HG03442 (cell line): ENCODE measurements around the gene MBD3.
"Not testable (repeated sequence)": the region's sequence is repeated elsewhere in the genome, so short reads cannot be mapped to it uniquely, and the experiment has no call there.

Experiments
- ATAC-seq: cut with Tn5 transposase; IDR thresholded peaks from one replicate; pipeline ENCODE4 v1.9.1; 2021; ENCODE audit warnings: mild to moderate bottlenecking, moderate library complexity; ENCODE audit not compliant: unreplicated experiment

Gene MBD3

DNA sequence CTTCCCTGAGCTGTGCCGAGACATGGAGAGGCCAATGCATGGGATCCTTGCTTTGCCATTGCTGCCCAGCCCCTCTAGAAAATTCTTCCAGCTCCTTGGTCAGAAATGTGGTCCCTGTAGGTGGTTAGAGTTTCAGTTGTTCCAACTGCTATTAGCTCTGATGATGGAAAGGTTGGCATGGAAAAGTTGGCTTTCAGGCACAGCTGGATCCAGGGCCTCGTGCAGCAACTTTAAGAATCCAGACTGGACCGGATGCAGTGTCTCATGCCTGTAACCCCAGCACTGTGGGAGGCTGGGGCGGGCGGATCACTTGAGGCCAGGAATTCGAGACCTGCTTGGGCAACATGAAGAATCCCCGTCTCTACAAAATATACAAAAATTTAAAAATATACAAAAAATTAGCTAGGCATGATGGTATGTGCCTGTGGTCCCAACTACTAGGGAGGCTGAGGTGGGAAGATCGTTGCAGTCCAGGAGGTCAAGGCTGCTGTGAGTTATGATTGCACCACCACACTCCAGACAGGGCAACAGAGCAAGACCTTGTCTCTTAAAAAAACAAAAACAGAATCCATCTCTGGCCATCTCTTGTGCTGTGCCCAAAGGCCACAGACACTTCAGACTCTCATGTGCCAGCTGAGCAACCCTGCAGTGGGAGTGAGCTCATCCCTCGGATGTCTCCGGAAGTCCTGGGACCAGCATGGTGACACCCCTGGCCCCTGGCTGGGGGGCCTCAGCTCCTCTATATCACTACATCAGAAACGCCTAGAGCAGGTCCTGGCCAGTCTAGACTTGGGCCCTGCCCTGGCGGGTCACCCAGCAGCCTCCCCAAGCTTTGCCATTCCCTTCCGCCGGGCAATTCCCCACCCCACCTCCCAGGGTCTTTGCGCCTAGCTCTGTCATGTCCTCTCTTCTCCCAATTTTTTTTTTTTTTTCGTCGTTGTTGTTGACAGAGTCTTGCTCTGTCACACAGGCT, 41.3 kb downstream of the MBD3 start:
- ATAC-seq: no peak

DNA sequence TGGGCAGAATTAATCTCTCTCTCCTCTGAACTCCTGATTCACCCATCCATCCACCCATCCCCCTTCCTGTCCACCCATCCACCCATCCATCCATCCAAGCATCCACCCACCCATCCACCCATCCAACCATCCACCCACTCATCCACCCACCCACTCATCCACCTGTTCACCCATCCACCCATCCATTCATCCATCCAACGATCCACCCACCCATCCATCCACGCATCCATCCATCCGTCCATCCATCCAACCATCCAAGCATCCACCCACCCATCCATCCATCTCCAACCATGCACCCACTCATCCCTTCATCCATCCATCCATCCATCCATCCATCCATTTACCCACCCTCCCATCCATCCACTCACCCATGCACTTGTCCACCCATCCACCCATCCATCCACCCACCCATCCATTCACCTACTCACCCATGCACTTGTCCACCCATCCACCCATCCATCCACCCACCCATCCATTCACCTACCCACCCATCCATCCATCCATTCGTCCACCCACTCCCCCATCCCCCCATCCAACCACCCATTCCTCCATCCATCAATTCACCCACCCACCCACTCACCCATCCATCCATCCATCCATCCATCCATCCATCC, 43.2 kb downstream of the MBD3 start:
- ATAC-seq: no peak

DNA sequence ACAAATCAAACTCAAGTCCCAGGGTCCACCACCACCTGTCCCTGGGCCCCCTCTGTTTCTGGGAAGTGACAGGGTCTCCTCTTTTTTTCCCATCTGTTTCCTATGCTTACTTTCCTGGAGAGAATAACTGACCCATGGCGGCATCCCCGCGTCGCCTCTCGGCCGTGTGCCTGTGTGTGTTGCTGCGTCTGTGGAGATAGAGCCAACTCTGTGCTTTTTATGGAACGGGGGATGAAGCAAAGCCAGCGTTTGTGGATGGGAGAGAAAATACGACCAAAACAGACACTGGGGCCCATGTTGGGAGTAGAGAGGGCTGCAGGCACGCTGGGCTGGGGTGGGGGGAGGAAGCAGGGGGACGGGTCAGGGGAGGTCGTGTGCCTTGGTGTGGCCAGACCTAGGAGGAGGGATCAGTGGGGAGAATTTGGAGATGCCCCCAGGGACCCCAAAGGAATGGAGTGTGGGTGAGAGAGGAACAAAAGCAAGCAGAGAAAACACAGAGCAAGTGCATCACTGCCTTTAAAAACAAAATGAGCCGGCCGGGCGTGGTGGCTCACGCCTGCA, 52.2 kb downstream of the MBD3 start:
- ATAC-seq: no peak

DNA sequence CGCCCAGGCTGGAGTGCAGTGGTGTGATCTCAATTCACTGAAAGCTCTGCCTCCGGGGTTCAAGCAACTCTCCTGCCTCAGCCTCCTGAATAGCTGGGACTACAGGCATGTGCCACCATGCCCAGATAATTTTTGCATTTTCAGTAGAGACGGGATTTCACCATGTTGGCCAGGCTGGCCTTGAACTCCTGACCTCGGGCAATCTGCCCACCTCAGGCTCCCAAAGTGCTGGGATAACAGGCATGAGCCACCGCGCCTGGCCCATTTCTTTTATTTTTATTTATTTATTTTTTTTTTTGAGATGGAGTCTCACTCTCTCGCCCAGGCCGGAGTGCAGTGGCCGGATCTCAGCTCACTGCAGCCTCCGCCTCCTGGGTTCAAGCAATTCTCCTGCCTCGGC, 52.9 kb downstream of the MBD3 start:
- ATAC-seq: not testable (repeated sequence)

DNA sequence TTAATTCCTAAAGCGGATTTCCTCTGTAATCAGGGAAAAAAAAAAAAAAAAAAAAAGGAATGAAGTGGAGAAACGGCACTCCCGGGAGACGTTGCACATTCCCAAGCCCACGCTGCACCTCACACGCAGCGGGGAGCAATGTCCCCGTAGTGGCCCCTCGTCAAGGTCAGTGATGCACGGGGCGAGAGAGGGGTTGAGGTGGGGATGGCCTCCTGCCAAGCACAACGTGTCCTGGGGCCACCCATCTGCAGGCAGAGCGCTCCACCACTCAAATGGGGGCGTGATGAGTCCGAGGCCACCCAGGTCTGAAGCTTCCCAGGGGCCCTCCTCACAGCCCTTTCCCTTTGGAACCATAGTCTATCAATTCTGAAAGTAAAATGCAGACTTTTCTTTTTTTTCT, 53.7 kb downstream of the MBD3 start:
- ATAC-seq: no peak

DNA sequence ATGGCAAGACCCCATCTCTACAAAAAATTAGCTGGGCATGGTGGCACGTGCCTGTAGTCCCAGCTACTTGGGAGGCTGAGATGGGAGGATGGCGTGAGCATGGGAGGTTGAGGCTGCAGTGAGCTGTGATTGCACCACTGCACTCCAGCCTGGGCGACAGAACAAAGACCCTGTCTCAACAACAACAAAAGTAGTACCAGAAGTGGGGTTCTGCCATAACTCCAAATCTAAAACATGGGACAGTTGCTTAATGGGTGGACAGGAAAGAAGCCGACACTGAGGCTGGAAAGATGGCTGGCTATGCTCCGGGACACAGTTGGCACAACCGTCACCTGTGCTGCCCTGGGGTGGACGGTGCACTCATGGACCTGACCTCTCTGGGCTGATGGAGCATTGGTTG, 57.0 kb downstream of the MBD3 start:
- ATAC-seq: not testable (repeated sequence)

DNA sequence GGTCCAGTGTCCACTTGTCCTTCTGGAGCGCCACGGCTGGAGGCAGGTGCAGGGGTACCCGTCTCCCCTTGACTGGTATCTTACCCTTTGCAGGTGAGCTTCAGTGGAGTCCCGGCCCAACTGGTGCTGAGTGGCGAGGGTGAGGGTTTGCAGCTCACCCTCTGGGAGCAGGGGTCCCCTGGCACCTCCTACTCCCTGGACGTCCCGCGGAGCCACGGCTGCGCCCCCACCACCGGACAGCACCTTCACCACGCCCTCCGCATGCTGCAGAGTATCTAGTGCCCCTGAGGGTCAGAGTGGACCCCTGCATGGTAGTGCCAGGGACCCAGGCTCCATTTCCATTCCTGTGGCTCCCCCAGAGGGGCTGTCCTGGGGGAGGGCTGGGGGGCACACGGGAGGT, 57.7 kb downstream of the MBD3 start:
- ATAC-seq: no peak

DNA sequence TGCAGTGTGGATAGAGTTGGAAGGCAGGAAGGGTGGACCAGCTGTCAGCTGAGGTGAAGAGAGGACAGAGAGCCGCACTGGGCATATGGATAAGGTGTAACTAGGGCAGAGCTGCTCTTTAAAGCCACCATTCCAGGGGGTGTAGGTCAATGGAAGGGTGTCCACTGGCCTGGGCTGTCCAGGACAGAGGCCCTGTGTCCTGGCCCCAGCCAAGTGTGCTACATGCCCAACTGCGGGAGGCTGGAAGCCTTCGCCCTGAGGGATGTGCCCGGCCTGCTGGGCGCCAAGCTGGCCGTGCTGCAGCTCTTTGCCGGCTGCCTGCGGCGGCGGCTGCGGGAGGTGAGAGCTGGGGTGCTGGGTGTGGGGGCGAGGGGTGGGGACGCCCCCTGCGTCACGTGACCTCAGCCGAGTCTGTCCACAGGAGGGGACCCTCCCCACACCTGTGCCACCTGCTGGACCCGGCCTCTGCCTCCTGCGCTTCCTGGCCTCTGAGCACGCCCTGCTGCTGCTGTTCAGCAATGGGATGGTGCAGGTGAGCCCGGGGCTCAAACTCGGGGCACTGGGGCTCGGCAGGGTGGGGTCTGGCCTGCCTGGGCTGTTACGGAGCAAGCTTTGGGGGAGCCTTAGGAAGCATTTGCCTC, 59.0 kb downstream of the MBD3 start:
- ATAC-seq: no peak

DNA sequence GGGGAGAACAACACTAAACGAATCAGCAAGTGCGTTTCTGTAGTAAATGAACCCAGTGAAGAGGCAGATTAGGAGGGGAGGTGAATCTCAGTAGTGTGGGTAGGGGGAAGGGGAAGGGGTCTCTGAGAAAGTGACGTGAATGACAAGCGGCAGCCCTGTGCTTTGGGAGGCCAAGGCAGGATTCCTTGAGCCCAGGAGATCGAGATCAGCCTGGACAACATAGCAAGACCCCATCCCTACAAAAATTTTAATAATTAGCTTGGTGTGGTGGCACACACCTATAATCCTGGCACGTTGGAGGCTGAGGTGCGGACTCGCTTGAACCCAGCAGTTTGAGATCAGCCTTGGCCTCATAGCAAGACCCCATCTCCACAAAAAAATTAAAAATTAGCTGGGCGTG, 60.7 kb downstream of the MBD3 start:
- ATAC-seq: no peak

DNA sequence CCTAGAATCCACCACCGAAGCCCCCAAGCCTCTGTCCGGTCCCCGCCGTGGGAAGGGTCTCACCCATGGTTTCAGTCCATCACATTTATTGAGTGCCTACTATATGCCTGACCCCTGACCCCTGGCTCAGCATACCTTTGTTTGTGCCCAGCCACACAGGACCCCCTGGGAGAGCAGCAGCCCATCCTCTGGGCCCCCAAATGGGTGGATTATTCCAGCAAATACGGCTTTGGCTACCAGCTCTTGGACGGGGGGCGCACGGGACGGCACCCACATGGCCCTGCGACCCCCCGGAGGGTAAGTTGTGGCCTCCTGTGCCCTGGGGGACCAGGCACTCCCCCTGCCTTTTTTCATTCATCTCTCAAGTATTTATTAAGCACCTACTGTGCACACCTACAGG, 61.1 kb downstream of the MBD3 start:
- ATAC-seq: no peak

DNA sequence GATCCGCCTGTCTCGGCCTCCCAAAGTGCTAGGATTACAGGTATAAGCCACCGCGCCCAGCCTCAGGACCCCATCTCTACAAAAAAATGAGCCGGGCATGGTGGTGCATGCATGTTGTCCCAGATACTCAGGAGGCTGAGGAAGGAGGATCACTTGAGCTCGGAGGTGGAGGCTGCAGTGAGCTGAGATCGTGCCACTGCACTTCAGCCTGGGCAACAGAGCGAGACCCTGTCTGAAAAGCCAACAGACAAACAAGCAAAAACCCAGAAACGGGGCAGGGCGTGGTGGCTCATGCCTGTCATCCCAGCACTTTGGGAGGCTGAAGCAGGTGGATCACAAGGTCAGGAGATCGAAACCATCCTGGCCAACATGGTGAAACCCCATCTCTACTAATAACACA, 61.8 kb downstream of the MBD3 start:
- ATAC-seq: not testable (repeated sequence)

DNA sequence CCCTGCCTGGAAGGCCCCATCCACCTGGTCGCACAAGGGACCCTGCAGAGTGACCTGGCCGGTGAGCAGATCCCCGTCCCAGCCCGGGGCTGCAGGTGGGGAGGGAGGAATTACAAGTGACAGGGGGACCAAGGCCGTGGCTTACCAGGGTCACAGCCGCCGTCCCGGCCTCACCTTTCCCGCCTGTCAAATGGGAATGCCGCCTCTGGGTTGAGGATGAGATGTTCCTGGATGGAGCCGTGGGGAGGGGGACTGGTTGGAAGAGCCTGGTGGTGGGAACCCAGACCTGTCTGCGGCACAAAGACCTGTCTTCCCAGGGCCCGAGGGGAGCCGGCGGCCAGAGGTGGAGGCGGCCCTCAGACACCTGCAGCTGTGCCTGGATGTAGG, 63.2 kb downstream of the MBD3 start:
- ATAC-seq: no peak

DNA sequence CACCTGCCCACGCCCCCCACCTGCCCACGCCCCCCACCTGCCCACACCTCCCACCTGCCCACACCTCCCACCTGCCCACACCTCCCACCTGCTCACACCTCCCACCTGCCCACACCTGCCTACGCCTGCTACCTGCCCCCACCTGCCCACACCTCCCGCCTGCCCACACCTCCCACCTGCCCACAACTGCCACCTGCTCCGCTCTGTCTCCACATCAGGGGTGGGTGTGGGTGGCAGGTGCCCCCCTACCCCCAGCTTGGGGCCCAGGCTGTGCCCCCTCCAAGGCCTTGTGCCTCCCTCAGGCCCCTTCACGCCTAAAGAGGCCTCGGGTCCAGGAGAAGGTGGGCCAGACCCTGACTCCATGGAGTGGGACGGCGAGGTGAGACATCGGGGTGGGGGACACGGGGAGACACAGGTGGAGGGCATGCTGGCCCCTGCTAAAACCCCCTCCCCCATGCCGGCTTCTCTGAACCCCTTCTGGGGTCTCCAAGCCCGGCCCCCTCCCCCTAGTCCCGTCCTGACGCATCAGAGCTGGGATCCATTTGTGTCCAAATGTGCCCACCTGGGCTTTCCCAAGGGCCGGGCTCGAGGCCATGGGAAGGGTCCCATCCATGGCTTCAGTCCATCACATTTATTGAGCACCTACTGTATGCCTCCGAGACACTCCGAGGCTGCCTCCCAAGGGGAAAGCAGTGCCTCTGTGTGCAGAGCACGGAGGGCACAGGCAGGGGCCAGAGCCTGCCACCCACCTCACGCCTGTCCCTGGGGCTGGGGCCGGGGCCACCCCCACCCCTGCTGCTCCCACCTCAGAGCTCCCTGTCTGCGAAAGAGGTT, 63.9 kb downstream of the MBD3 start:
- ATAC-seq: no peak

DNA sequence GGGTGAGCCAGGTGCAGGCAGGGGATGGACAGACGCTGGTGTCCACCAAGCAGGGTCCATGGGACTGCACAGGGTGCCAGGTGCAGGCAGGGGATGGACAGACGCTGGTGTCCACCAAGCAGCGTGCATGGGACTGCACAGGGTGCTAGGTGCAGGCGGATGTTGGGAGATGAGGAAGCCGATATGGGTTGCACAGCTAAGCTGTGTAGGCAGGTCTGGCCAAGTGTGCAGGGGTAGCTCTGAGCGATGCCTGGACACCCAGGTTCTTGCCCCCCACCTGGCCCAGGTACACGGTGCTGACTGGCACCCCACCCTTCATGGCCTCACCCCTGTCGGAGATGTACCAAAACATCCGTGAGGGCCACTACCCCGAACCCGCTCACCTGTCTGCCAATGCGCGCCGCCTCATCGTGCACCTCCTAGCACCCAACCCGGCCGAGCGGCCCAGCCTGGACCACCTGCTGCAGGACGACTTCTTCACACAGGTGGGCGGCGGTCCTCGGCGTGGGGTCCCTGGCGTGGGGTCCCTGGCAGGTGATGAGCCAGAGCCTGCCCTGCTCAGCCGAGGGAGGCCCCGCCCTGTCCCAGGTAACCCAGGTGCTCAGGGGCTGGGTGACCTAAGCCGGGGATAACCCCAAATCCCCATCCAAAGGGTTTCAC, 64.9 kb downstream of the MBD3 start:
- no peak for ATAC-seq

DNA sequence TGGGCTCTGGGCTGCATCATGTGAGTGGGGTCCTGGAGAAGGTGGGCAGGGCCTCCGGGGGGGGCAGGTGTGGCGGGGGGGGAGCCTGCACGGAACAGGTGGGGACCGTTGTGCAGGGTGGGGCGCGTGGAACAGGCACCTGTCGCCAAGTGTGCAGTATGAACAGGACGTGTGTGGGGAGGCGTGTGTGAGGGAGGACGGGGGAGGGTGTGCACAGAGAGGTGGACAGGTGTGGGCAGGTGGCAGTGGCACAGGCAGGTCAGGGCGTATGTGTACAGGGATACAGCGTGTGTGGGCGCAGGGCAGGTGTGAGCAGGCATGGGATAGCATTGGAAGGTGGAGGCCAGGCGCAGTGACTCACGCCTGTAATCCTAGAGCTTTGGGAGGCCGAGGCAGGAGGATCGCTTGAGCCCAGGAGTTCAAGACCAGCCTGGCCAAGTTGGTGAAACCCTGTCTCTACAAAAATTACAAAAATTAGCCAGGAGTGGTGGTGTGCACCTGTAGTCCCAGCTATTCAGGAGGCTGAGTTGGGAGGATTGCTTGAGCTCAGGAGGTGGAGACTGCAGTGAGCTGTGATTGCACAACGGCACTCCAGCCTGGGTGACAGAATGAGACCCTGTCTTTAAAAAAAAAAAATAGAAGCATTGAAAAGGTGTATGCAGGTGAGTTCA, 65.6 kb downstream of the MBD3 start:
- ATAC-seq: no peak

DNA sequence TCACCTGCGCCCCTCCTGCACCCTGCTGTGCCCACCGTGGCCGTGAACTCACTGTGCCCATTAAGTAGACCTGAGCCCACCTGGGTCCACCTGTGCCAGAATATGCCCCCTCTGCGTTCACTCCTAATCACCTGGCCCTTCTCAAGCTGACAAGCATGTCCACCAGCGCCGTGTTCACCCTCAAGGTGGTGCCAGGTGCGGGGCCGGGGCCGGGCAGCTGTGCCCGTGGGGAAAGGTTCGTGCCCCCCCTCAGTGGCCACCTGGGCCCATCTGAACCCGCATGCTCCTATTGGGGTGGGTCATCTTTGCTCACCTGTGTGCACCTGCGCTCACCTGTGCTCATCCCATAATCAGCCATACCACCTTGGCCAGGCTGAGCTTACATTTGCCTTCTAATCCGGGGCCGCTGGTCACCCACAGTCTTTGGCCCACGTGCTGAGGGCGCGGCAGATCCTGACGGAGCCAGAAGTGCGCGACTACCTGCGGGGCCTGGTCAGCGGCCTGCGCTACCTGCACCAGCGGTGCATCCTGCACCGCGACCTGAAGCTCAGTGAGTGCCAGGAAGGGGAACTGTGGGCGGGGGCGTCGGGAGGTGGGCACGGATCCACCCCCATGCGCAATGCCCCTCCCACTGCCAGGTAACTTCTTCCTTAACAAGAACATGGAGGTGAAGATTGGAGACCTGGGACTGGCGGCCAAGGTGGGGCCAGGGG, 66.4 kb downstream of the MBD3 start:
- no peak for ATAC-seq

DNA sequence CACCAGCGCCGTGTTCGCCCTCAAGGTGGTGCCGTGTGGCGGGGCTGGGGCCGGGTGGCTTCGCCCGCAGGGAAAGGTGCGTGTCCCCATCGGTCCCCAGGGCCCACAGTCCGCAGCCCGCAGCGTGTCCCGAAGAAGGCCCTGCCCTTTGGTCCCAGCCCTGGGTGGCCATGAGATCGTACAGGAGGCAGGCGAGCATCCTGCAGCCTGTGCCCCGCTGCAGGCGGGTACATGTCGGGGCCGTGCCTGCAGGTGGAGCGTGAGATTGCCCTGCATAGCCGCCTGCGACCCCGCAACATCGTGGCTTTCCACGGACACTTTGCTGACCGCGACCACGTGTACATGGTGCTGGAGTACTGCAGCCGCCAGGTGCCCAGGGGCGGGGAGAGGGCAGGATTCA, 67.3 kb downstream of the MBD3 start:
- no peak for ATAC-seq

DNA sequence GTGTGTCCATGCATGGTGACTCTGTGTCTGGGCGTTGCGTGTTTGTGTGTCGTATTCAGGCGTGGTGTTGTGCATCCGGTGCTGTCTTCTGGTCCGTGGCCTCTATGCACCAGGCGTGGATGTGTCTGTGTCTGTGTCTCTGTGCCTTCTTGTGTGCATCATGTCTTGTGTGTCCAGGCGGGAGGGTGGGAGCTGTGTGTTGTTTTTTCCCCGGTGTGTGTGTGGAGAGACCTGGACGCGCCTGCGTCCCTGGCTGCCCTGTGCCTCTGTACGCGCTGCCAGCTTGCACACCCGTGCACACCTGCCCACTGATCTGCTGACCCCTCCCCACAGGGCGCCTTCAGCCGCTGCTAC, 67.7 kb downstream of the MBD3 start:
- no peak for ATAC-seq

DNA sequence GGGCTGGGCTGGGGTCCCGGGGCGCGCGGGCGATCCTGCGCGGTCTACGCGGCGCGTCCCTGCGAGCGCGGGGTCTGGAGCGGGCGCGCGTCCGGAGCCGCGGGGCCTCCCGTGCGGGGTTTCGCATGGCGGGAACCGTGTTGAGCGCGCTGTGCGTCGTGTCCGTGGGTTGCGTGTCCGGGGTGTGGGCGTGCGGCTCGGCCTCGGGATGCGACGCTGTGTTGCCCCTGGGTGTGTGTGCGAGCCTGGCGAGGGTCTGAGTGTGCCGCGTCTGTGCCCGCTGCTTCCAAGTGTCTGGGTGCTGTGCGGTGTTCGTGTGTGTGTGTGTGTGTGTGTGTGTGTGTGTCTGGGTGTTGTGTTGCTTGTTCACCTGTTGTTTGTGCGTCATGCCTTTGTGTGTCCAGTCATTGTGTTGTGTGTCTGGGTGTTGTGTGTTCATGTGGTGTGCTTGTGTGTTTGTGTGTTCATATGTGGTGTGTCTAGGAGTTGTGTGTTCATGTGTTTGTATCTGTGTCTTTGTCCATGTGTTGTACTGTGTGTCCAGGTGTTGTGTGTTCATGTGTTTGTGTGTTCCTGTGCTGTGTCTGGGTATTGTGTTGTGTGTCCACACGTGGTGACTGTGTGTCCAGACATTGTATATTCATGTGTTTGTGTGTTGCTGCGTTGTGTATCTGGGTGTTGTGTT, 68.2 kb downstream of the MBD3 start:
- no peak for ATAC-seq
